ENCODE measurements around the gene SATB1. TPM values are rescaled to one million over a fixed set of nuclear protein-coding genes. Genes with fewer than 3 reads are reported as not detected.

SATB1 gene
- total and polyA plus RNA-seq, 2 experiments from 2014 or later, result 17.4 to 28.9 TPM

DNA sequence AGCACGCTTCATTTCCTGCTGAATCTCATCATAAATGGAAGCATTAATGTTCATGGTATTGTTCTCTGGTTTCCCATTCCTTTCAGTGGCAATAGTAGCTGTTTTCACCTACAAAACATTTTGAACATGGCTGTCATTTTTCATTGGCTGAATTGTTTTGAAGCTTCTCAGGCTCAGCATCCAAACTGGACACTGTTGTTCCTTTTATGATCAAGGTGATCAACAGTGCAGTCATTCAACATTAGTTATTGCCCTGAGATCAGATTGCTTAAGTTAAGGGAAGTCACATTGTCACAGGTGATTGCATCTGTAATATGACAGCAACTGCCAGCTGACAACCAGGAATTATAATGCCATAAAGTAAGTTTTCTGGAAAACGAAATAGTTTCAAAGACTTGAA lies 46.9 kb downstream of the SATB1 start:
- Histone ChIP-seq H3K9me2 (ENCODE audit: insufficient read depth) (no peaks in the 10 kb centered on the region), H4K20me1 (replicated peaks; ENCODE audit: insufficient read depth) (no peaks in the 10 kb centered on the region), H3F3A (replicated peaks; ENCODE audit: low read depth) (no peaks in the 10 kb centered on the region), H3K4me3 (no peak overlapping the region), H2AFZ (no peak overlapping the region), H3K27ac (ENCODE audit: low read depth) (no peak overlapping the region), H3K4me1 (ENCODE audit: insufficient read depth) (peaks cover 44% of the 10 kb centered on the region), H3K79me2 (replicated peaks; ENCODE audit: insufficient read depth) (no peaks in the 10 kb centered on the region), H3K36me3 (ENCODE audit: insufficient read depth) (no peaks in the 10 kb centered on the region), H3K27me3 (ENCODE audit: insufficient read depth) (no peaks in the 10 kb centered on the region), H3K4me2 (no peak overlapping the region)
- TF ChIP-seq POLR2AphosphoS5 (IDR thresholded peaks at IDR 0.05; ENCODE audit: low read depth) (no peak), CREB1 (CRISPR knock-in tag; IDR thresholded peaks at IDR 0.05; ENCODE audit: low read depth) (no peak), EZH2 (IDR thresholded peaks at IDR 0.05; ENCODE audit: low read depth, unreplicated experiment) (no peak), EZH2phosphoT487 (IDR thresholded peaks at IDR 0.05; ENCODE audit: unreplicated experiment) (no peak), NANOG (IDR thresholded peaks at IDR 0.05; ENCODE audit: borderline replicate concordance) (no peak), JUNB (IDR thresholded peaks at IDR 0.05; ENCODE audit: unreplicated experiment) (no peak), STAT1 (IDR thresholded peaks at IDR 0.05; ENCODE audit: unreplicated experiment) (no peak)
- TF ChIP-seq, protein P1, sequence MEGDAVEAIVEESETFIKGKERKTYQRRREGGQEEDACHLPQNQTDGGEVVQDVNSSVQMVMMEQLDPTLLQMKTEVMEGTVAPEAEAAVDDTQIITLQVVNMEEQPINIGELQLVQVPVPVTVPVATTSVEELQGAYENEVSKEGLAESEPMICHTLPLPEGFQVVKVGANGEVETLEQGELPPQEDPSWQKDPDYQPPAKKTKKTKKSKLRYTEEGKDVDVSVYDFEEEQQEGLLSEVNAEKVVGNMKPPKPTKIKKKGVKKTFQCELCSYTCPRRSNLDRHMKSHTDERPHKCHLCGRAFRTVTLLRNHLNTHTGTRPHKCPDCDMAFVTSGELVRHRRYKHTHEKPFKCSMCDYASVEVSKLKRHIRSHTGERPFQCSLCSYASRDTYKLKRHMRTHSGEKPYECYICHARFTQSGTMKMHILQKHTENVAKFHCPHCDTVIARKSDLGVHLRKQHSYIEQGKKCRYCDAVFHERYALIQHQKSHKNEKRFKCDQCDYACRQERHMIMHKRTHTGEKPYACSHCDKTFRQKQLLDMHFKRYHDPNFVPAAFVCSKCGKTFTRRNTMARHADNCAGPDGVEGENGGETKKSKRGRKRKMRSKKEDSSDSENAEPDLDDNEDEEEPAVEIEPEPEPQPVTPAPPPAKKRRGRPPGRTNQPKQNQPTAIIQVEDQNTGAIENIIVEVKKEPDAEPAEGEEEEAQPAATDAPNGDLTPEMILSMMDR (conservative IDR thresholded peaks at IDR 0.05; ENCODE audit: low read depth in 2 of 2), result no peak
- TF ChIP-seq, protein P2, sequence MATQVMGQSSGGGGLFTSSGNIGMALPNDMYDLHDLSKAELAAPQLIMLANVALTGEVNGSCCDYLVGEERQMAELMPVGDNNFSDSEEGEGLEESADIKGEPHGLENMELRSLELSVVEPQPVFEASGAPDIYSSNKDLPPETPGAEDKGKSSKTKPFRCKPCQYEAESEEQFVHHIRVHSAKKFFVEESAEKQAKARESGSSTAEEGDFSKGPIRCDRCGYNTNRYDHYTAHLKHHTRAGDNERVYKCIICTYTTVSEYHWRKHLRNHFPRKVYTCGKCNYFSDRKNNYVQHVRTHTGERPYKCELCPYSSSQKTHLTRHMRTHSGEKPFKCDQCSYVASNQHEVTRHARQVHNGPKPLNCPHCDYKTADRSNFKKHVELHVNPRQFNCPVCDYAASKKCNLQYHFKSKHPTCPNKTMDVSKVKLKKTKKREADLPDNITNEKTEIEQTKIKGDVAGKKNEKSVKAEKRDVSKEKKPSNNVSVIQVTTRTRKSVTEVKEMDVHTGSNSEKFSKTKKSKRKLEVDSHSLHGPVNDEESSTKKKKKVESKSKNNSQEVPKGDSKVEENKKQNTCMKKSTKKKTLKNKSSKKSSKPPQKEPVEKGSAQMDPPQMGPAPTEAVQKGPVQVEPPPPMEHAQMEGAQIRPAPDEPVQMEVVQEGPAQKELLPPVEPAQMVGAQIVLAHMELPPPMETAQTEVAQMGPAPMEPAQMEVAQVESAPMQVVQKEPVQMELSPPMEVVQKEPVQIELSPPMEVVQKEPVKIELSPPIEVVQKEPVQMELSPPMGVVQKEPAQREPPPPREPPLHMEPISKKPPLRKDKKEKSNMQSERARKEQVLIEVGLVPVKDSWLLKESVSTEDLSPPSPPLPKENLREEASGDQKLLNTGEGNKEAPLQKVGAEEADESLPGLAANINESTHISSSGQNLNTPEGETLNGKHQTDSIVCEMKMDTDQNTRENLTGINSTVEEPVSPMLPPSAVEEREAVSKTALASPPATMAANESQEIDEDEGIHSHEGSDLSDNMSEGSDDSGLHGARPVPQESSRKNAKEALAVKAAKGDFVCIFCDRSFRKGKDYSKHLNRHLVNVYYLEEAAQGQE (IDR thresholded peaks at IDR 0.05; ENCODE audit: unreplicated experiment), result no peak
- Mint-ChIP-seq H3K27me3 (ENCODE audit: insufficient read depth, low read depth, poor library complexity) (no peaks in the 10 kb centered on the region), H3K4me3 (no peak overlapping the region), H3K36me3 (ENCODE audit: low read depth) (no peaks in the 10 kb centered on the region), H3K9me3 (no peaks in the 10 kb centered on the region), H3K27ac (no peak overlapping the region), H3K4me1 (peaks cover 33% of the 10 kb centered on the region)
- DNase-seq (ENCODE audit: low spot score), result no peak
- no peak for ATAC-seq

- Mint-ChIP-seq H3K4me1 (peaks cover 33% of the 10 kb centered on the region), H3K27ac (no peak overlapping the region), H3K27me3 (ENCODE audit: insufficient read depth, low read depth, poor library complexity) (no peaks in the 10 kb centered on the region), H3K4me3 (no peak overlapping the region), H3K36me3 (ENCODE audit: low read depth) (no peaks in the 10 kb centered on the region), H3K9me3 (no peaks in the 10 kb centered on the region)
- H3K4me2 ChIP-seq, result no peak overlapping the region
- peaks cover 48% of the 10 kb centered on the region for H3K4me1 ChIP-seq (ENCODE audit: insufficient read depth)
- no peak overlapping the region for H2AFZ ChIP-seq
- H4K20me1 ChIP-seq (replicated peaks; ENCODE audit: insufficient read depth), result no peaks in the 10 kb centered on the region
- ATAC-seq (no peak), DNase-seq (ENCODE audit: low spot score) (no peak)
- no peaks in the 10 kb centered on the region for H3K27me3 ChIP-seq (ENCODE audit: insufficient read depth)
- H3K36me3 ChIP-seq (ENCODE audit: insufficient read depth), result no peaks in the 10 kb centered on the region
- no peak overlapping the region for H3K27ac ChIP-seq (ENCODE audit: low read depth)
- no peak overlapping the region for H3K4me3 ChIP-seq
- no peaks in the 10 kb centered on the region for H3K79me2 ChIP-seq (replicated peaks; ENCODE audit: insufficient read depth)
- no peaks in the 10 kb centered on the region for H3K9me2 ChIP-seq (ENCODE audit: insufficient read depth)
- TF ChIP-seq, protein P1 (conservative IDR thresholded peaks at IDR 0.05; ENCODE audit: low read depth in 2 of 2), result no peak
- no peaks in the 10 kb centered on the region for H3F3A ChIP-seq (replicated peaks; ENCODE audit: low read depth)
These were observed 48.5 kb downstream of the SATB1 start for GRCh38 chr3:18376682-18377081.
